Astrocyte of the spinal cord (primary cell): ENCODE measurements around the gene DHX35.
A peak's percentile ranks its signal among the peaks of the same experiment; 100 is the strongest.

Source experiments
- DNase-seq: peaks from one replicate; pipeline ENCODE4 v3.0.0; 2011; ENCODE audit warnings: low read depth, low spot score
- H3K4me3 ChIP-seq: 2 replicates; pipeline ENCODE4 v1.5.1; 2011; ENCODE audit warnings: low read depth, mild to moderate bottlenecking, low read length, moderate library complexity
- in situ Hi-C: cut with HindIII; loops from 2 replicates; pipeline ENCODE4 v1.10.0; 2017; ENCODE audit warnings: low sequenced_read_pairs
- TF ChIP-seq, protein P1 (sequence below): IDR thresholded peaks from 2 replicates; pipeline ENCODE4 v1.5.1; 2012; ENCODE audit warnings: low read depth, mild to moderate bottlenecking, low read length, inconsistent platforms

The DHX35 gene

GRCh38 chr20:39081255-39081654 lies 119.1 kb downstream of the DHX35 start:
- H3K4me3 ChIP-seq = no peak overlapping the region
- in situ Hi-C loops = no loop called here
- peak; percentile 77 for DNase-seq
- TF ChIP-seq, protein P1, sequence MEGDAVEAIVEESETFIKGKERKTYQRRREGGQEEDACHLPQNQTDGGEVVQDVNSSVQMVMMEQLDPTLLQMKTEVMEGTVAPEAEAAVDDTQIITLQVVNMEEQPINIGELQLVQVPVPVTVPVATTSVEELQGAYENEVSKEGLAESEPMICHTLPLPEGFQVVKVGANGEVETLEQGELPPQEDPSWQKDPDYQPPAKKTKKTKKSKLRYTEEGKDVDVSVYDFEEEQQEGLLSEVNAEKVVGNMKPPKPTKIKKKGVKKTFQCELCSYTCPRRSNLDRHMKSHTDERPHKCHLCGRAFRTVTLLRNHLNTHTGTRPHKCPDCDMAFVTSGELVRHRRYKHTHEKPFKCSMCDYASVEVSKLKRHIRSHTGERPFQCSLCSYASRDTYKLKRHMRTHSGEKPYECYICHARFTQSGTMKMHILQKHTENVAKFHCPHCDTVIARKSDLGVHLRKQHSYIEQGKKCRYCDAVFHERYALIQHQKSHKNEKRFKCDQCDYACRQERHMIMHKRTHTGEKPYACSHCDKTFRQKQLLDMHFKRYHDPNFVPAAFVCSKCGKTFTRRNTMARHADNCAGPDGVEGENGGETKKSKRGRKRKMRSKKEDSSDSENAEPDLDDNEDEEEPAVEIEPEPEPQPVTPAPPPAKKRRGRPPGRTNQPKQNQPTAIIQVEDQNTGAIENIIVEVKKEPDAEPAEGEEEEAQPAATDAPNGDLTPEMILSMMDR = peak; percentile 97

- TF ChIP-seq, protein P1 = no peak
- in situ Hi-C loops = no loop called here
- DNase-seq = no peak
- no peak overlapping the region for H3K4me3 ChIP-seq
Observed at GRCh38 chr20:39082622-39083398, 120.7 kb downstream of the DHX35 start.

DNA sequence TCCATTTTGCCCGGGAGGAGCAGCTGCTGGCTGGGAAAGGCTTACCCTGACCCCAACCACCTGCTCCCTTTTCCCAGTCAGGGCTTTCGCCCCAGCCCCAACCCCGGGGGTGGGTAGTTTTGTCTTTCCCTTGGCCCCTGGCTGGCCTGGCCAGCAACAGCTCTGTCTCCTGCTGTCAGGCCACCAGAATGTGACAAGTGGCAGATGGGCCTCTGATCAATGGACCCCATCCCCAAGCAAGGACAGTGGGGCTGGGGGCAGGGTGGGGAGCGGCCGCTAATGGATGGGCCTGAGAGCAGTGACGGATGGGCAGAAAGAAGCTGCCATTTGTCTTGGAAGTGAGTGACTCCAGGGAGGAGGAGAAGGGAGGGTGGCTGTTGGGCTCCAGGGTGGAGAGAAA lies 121.6 kb downstream of the DHX35 start:
- in situ Hi-C loops = no loop called here
- TF ChIP-seq, protein P1 = no peak
- no peak for DNase-seq

DNA sequence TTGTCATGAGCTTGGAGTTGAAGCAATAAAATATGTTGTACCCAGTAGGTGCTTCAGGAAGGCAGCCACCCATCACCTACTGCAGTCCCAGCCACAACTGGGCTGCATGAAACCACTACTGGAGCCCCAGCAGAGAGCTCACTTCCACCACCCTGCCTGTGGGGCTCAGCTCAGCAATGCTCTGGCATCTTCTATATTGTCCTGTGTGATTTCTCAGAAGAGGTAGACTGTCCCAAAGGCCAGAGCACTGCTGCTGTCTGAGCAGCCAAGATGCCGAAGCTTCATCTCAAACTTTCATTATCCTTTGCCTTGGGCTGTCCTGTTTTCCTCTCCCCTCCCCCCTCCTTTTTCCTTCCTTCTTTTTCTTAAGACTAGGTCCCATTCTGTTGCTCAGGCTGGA lies 126.9 kb downstream of the DHX35 start:
- TF ChIP-seq, protein P1 = no peak
- in situ Hi-C loops = no loop called here
- H3K4me3 ChIP-seq = no peak overlapping the region
- DNase-seq = no peak

More for the DNA sequence above, 121.6 kb downstream of the DHX35 start:
- H3K4me3 ChIP-seq = no peak overlapping the region
